Right atrium auricular region (tissue), 2 donors: ENCODE results near the gene FOXP1. TPM values are rescaled to one million over a fixed set of nuclear protein-coding genes. Genes with fewer than 3 reads are reported as not detected.

Experiments used
- DNase-seq: peaks from one replicate; pipeline ENCODE4 v3.0.0-alpha.2; 2019; ENCODE audit warnings: low spot score
- H3K27ac ChIP-seq, 2 donors: fragments of 200-600 bp; sonication (generic); 1 replicate in 1 of 2; 2 replicates in 1 of 2; pipeline ENCODE4 v1.5.1; 2016 to 2019
- H3K27me3 ChIP-seq, 2 donors: fragments of 200-600 bp; sonication (generic); one replicate each; pipeline versions ENCODE4 v1.5.1 to v1.6.0; 2017 to 2019
- H3K36me3 ChIP-seq: fragments of 200-600 bp; sonication (generic); one replicate; pipeline ENCODE4 v1.5.1; 2016
- H3K4me1 ChIP-seq, 2 donors: fragments of 200-600 bp; sonication (generic); one replicate each; pipeline versions ENCODE4 v1.5.1 to v1.6.0; 2017 to 2019
- H3K4me3 ChIP-seq, 2 donors: fragments of 200-600 bp; sonication (generic); 1 replicate in 1 of 2; 2 replicates in 1 of 2; pipeline ENCODE4 v1.5.1; 2017 to 2019; ENCODE audit warnings: mild to moderate bottlenecking in 1 of 2, moderate library complexity in 1 of 2
- H3K9me3 ChIP-seq, 2 donors: fragments of 200-600 bp; sonication (generic); one replicate each; pipeline ENCODE4 v1.5.1; 2019
- CTCF ChIP-seq, 2 donors: fragments of 200-600 bp; sonication (generic); IDR thresholded peaks; one replicate each; pipeline ENCODE4 v1.5.1; 2019; ENCODE audit warnings: antibody characterized with exemption in 2 of 2
- total RNA-seq, 2 donors: library from RNA; depleted of rRNA; stranded (reverse); fragments of >200 nt; gene quantifications; one replicate each; pipeline ENCODE4 v1.1.0, GENCODE V29; 2016

The FOXP1 gene
- total RNA-seq, 2 donors from 2014 or later = 39.2 to 59.0 TPM

GRCh38 chr3:71152039-71152891 lies 431.3 kb downstream of the FOXP1 start:
- no peak for DNase-seq
- TF ChIP-seq CTCF (IDR thresholded peaks at IDR 0.05) = no peak
- no peaks in the 10 kb centered on the region for H3K9me3 ChIP-seq
- H3K4me1 ChIP-seq = no peaks in the 10 kb centered on the region
- H3K36me3 ChIP-seq = no peaks in the 10 kb centered on the region
- no peak overlapping the region for H3K27ac ChIP-seq
- no peak overlapping the region for H3K4me3 ChIP-seq
- no peaks in the 10 kb centered on the region for H3K27me3 ChIP-seq

GRCh38 chr3:71149959-71150954 lies 433.3 kb downstream of the FOXP1 start:
- Histone ChIP-seq H3K4me1 (no peaks in the 10 kb centered on the region), H3K4me3 (no peak overlapping the region), H3K9me3 (no peaks in the 10 kb centered on the region), H3K27me3 (no peaks in the 10 kb centered on the region), H3K27ac (no peak overlapping the region), H3K36me3 (no peaks in the 10 kb centered on the region)
- no peak for TF ChIP-seq CTCF (IDR thresholded peaks at IDR 0.05)
- DNase-seq = no peak

GRCh38 chr3:71148455-71149060 lies 435.0 kb downstream of the FOXP1 start:
- no peak overlapping the region for H3K4me3 ChIP-seq
- no peaks in the 10 kb centered on the region for H3K36me3 ChIP-seq
- DNase-seq = no peak
- H3K9me3 ChIP-seq = no peaks in the 10 kb centered on the region
- TF ChIP-seq CTCF (IDR thresholded peaks at IDR 0.05) = no peak
- no peaks in the 10 kb centered on the region for H3K27me3 ChIP-seq
- H3K27ac ChIP-seq = no peak overlapping the region
- H3K4me1 ChIP-seq = no peaks in the 10 kb centered on the region

GRCh38 chr3:71146673-71147072 lies 436.9 kb downstream of the FOXP1 start:
- Histone ChIP-seq H3K27ac (no peak overlapping the region), H3K9me3 (no peaks in the 10 kb centered on the region), H3K27me3 (no peaks in the 10 kb centered on the region), H3K36me3 (no peaks in the 10 kb centered on the region), H3K4me1 (no peaks in the 10 kb centered on the region), H3K4me3 (no peak overlapping the region)
- TF ChIP-seq CTCF (IDR thresholded peaks at IDR 0.05) = no peak
- DNase-seq = no peak

GRCh38 chr3:71145954-71146353 lies 437.6 kb downstream of the FOXP1 start:
- no peaks in the 10 kb centered on the region for H3K27me3 ChIP-seq
- no peak for DNase-seq
- TF ChIP-seq CTCF (IDR thresholded peaks at IDR 0.05) = no peak

More at GRCh38 chr3:71145954-71146353, 437.6 kb downstream of the FOXP1 start:
- Histone ChIP-seq H3K36me3 (no peaks in the 10 kb centered on the region), H3K9me3 (no peaks in the 10 kb centered on the region), H3K4me1 (no peaks in the 10 kb centered on the region), H3K4me3 (no peak overlapping the region), H3K27ac (no peak overlapping the region)
